DND-41 (cell line): ENCODE measurements around the gene GRAMD4.

Experiments
- ATAC-seq: fragments of 200-7000 bp; cut with Tn5 transposase; 3 replicates; pipeline ENCODE4 v1.9.1; 2021; ENCODE audit warnings: low read depth; ENCODE audit not compliant: insufficient read depth
- DNase-seq: peaks from one replicate; pipeline ENCODE4 v3.0.0-alpha.2; 2020
- H2AFZ ChIP-seq: 2 replicates; pipeline ENCODE4 v1.6.0; 2012; ENCODE audit warnings: low read depth, low read length
- H3K27ac ChIP-seq: 2 replicates; pipeline ENCODE4 v1.5.1; 2012; ENCODE audit warnings: low read length, inconsistent platforms
- H3K27me3 ChIP-seq: fragments of 200-600 bp; sonication (generic); 2 replicates; pipeline ENCODE4 v1.6.0; 2012; ENCODE audit warnings: low read length, mild to moderate bottlenecking, inconsistent platforms; ENCODE audit not compliant: insufficient read depth, poor library complexity
- H3K36me3 ChIP-seq: 2 replicates; pipeline ENCODE4 v1.5.1; 2012; ENCODE audit warnings: low read length, inconsistent platforms; ENCODE audit not compliant: insufficient read depth
- H3K4me1 ChIP-seq: 2 replicates; pipeline ENCODE4 v1.5.1; 2012; ENCODE audit warnings: mild to moderate bottlenecking, low read length; ENCODE audit not compliant: insufficient read depth
- H3K4me2 ChIP-seq: 2 replicates; pipeline ENCODE4 v1.6.0; 2012; ENCODE audit warnings: mild to moderate bottlenecking, moderate library complexity, low read length, inconsistent platforms; ENCODE audit not compliant: insufficient read depth
- H3K4me3 ChIP-seq, 2 experiments: fragments of 200-600 bp in 1 of 2; shearing (Covaris generic) in 1 of 2; 2 replicates each; pipeline ENCODE4 v1.5.1; 2012 to 2016; ENCODE audit warnings: inconsistent platforms in 2 of 2, low read length in 2 of 2, mild to moderate bottlenecking in 2 of 2, low read depth in 1 of 2, moderate library complexity in 1 of 2
- H3K79me2 ChIP-seq: 2 replicates; pipeline ENCODE4 v1.6.0; 2012; ENCODE audit warnings: low read length, inconsistent platforms; ENCODE audit not compliant: insufficient read depth
- H3K9ac ChIP-seq: 2 replicates; pipeline ENCODE4 v1.6.0; 2012; ENCODE audit warnings: low read depth, mild to moderate bottlenecking, inconsistent platforms, low read length, moderate library complexity
- H3K9me3 ChIP-seq: 2 replicates; pipeline ENCODE4 v1.5.1; 2012; ENCODE audit warnings: low read length, moderate library complexity, mild to moderate bottlenecking, inconsistent platforms; ENCODE audit not compliant: insufficient read depth, severe bottlenecking
- H4K20me1 ChIP-seq: 2 replicates; pipeline ENCODE4 v1.6.0; 2012; ENCODE audit warnings: low read length; ENCODE audit not compliant: insufficient read depth
- CTCF ChIP-seq: IDR thresholded peaks from 2 replicates; pipeline ENCODE4 v1.5.1; 2012; ENCODE audit warnings: borderline replicate concordance, low read length, moderate library complexity, mild to moderate bottlenecking; ENCODE audit not compliant: poor library complexity, severe bottlenecking; ENCODE audit errors: extremely low read depth
- EZH2 ChIP-seq: IDR thresholded peaks from 3 replicates; pipeline ENCODE4 v1.6.1; 2012; ENCODE audit warnings: borderline replicate concordance, low read depth, mild to moderate bottlenecking, moderate library complexity, low read length, inconsistent platforms; ENCODE audit not compliant: severe bottlenecking

Gene GRAMD4

GRCh38 chr22:46587492-46588278 lies 32.5 kb upstream of the GRAMD4 start:
- peaks cover 98% of the 10 kb centered on the region for H3K79me2 ChIP-seq
- no peaks in the 10 kb centered on the region for H3K27me3 ChIP-seq
- ATAC-seq, result no peak
- H3K9me3 ChIP-seq, result no peaks in the 10 kb centered on the region
- peak overlapping the region; percentile 50; the same call in 1 of the 2 replicates for H3K9ac ChIP-seq
- peaks cover 67% of the 10 kb centered on the region for H3K4me1 ChIP-seq
- peak overlapping the region; percentile 54 for H3K27ac ChIP-seq
- DNase-seq, result no peak
- no peak overlapping the region for H3K4me3 ChIP-seq
- no peak overlapping the region for H2AFZ ChIP-seq
- H3K4me2 ChIP-seq, result 0 out of 2 replicates have a peak overlapping the region, but pooled peaks have one; percentile 7
- no peak for TF ChIP-seq EZH2
- no peak for TF ChIP-seq CTCF
- H4K20me1 ChIP-seq, result peaks cover 67% of the 10 kb centered on the region
- peaks cover 37% of the 10 kb centered on the region for H3K36me3 ChIP-seq

GRCh38 chr22:46588279-46589140 lies 31.7 kb upstream of the GRAMD4 start:
- Histone ChIP-seq H3K4me1 (peaks cover 73% of the 10 kb centered on the region), H3K9ac (peak overlapping the region; percentile 50), H4K20me1 (peaks cover 61% of the 10 kb centered on the region), H3K79me2 (peaks cover 98% of the 10 kb centered on the region), H3K27ac (peak overlapping the region; percentile 54), H2AFZ (no peak overlapping the region), H3K4me2 (peak overlapping the region; percentile 21; the same call in 1 of the 2 replicates), H3K27me3 (no peaks in the 10 kb centered on the region), H3K4me3 (no peak overlapping the region), H3K9me3 (no peaks in the 10 kb centered on the region), H3K36me3 (peaks cover 38% of the 10 kb centered on the region)
- ATAC-seq, result no peak
- no peak for DNase-seq
- TF ChIP-seq EZH2 (no peak), CTCF (no peak)

GRCh38 chr22:46589141-46589748 lies 30.9 kb upstream of the GRAMD4 start:
- Histone ChIP-seq H3K4me3 (no peak overlapping the region), H3K4me1 (peaks cover 73% of the 10 kb centered on the region), H3K36me3 (peaks cover 31% of the 10 kb centered on the region), H3K27ac (peak overlapping the region; percentile 75), H3K9me3 (no peaks in the 10 kb centered on the region), H3K79me2 (peaks cover 98% of the 10 kb centered on the region), H2AFZ (no peak overlapping the region), H4K20me1 (peaks cover 54% of the 10 kb centered on the region), H3K27me3 (no peaks in the 10 kb centered on the region), H3K9ac (peak overlapping the region; percentile 50), H3K4me2 (peak overlapping the region; percentile 56)
- no peak for TF ChIP-seq CTCF
- no peak for TF ChIP-seq EZH2
- no peak for DNase-seq
- ATAC-seq, result no peak
